GM04504 (cell line): ENCODE results near the gene CHRNA7.

ENCODE experiments used
- DNase-seq: peaks from one replicate; pipeline ENCODE4 v3.0.0-alpha.2; 2012; ENCODE audit warnings: low read depth

The CHRNA7 gene

GRCh38 chr15:32089851-32090359 is 59.6 kb downstream of the CHRNA7 start:
- DNase-seq, result no peak

- DNase-seq, result no peak
Measured at GRCh38 chr15:32091505-32092380, 61.4 kb downstream of the CHRNA7 start.

GRCh38 chr15:32096213-32096612 is 65.9 kb downstream of the CHRNA7 start:
- DNase-seq, result no peak

GRCh38 chr15:32096916-32097617 is 66.8 kb downstream of the CHRNA7 start:
- no peak for DNase-seq

- DNase-seq, result no peak
Measured at GRCh38 chr15:32098033-32098432, 67.7 kb downstream of the CHRNA7 start.

GRCh38 chr15:32099097-32099785 is 68.9 kb downstream of the CHRNA7 start:
- no peak for DNase-seq

- no peak for DNase-seq
Measured at GRCh38 chr15:32099956-32100684, 69.8 kb downstream of the CHRNA7 start.

GRCh38 chr15:32104061-32104995 is 74.0 kb downstream of the CHRNA7 start:
- DNase-seq, result no peak

- DNase-seq, result no peak
Measured at GRCh38 chr15:32105258-32106241, 75.2 kb downstream of the CHRNA7 start.

- no peak for DNase-seq
Measured at GRCh38 chr15:32106401-32107381, 76.4 kb downstream of the CHRNA7 start.

- no peak for DNase-seq
Measured at GRCh38 chr15:32107477-32108080, 77.3 kb downstream of the CHRNA7 start.

GRCh38 chr15:32108661-32109060 is 78.3 kb downstream of the CHRNA7 start:
- DNase-seq, result no peak

- DNase-seq, result no peak
Measured at GRCh38 chr15:32112101-32112500, 81.8 kb downstream of the CHRNA7 start.

GRCh38 chr15:32113224-32113623 is 82.9 kb downstream of the CHRNA7 start:
- no peak for DNase-seq

GRCh38 chr15:32117122-32117521 is 86.8 kb downstream of the CHRNA7 start:
- DNase-seq, result no peak

- DNase-seq, result no peak
Measured at GRCh38 chr15:32119286-32119685, 89.0 kb downstream of the CHRNA7 start.

GRCh38 chr15:32119694-32120330 is 89.5 kb downstream of the CHRNA7 start:
- DNase-seq, result no peak
